Glutamatergic neuron (in vitro differentiated cells): Measurements from ENCODE around the gene LONP2. TPM values are rescaled to one million over a fixed set of nuclear protein-coding genes. Genes with fewer than 3 reads are reported as not detected.
"Not testable (repeated sequence)": the region's sequence is repeated elsewhere in the genome, so short reads cannot be mapped to it uniquely, and the experiment has no call there.

Experiments used
- DNase-seq: peaks from one replicate; pipeline ENCODE4 v3.0.0; 2022
- H3K27ac Mint-ChIP-seq: one replicate; pipeline ENCODE4 v1.8.0; 2020; ENCODE audit warnings: mild to moderate bottlenecking, mixed read lengths, inconsistent platforms; ENCODE audit not compliant: unreplicated experiment
- H3K27me3 Mint-ChIP-seq: one replicate; pipeline ENCODE4 v1.8.0; 2020; ENCODE audit warnings: mild to moderate bottlenecking, moderate library complexity, mixed read lengths, inconsistent platforms; ENCODE audit not compliant: unreplicated experiment
- H3K36me3 Mint-ChIP-seq: one replicate; pipeline ENCODE4 v1.8.0; 2020; ENCODE audit warnings: mild to moderate bottlenecking, mixed read lengths, inconsistent platforms; ENCODE audit not compliant: unreplicated experiment
- H3K4me1 Mint-ChIP-seq: one replicate; pipeline ENCODE4 v1.8.0; 2020; ENCODE audit warnings: mild to moderate bottlenecking, low read depth, mixed read lengths, inconsistent platforms; ENCODE audit not compliant: unreplicated experiment
- H3K4me3 Mint-ChIP-seq: one replicate; pipeline ENCODE4 v1.8.0; 2020; ENCODE audit warnings: mild to moderate bottlenecking, mixed read lengths, inconsistent platforms; ENCODE audit not compliant: unreplicated experiment
- H3K9me3 Mint-ChIP-seq: one replicate; pipeline ENCODE4 v1.8.0; 2020; ENCODE audit warnings: mild to moderate bottlenecking, moderate library complexity, mixed read lengths, inconsistent platforms; ENCODE audit not compliant: unreplicated experiment
- total RNA-seq: library from RNA; stranded (reverse); fragmentation: NEBNext Ultra II Directional; extraction: Animal tissue kit (Norgen Biotek cat#: 25700); gene quantifications from one replicate; pipeline ENCODE4 v1.2.1, GENCODE V29; 2021; ENCODE audit not compliant: unreplicated experiment
- TF ChIP-seq, protein P1 (sequence below): fragments of 200-600 bp; sonication (generic); IDR thresholded peaks from one replicate; pipeline ENCODE4 v1.5.0; 2021; ENCODE audit not compliant: partially characterized antibody, unreplicated experiment

The LONP2 gene
- total RNA-seq, 1 donor from 2014 or later = 57.3 TPM

DNA sequence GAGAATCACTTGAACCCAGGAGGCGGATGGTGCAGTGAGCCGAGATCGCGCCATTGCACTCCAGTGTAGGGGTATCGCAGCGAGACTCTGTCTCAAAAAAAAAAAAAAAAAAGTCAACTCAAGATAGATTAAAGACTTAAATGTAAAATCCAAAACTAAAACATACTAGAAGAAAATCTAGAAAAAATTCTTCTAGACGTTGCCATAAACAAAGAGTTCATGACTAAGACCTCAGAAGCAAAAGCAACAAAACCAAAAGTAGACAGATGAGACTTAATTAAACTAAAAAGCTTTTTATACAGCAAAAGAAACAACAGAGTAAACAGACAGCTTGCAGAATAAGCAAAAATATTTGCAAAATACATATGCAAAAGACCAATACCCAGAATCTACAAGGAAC lies 64.4 kb downstream of the LONP2 start:
- H3K4me3 Mint-ChIP-seq = no peak overlapping the region
- H3K27ac Mint-ChIP-seq = no peak overlapping the region
- DNase-seq = no peak
- peaks cover 56% of the 10 kb centered on the region for H3K36me3 Mint-ChIP-seq
- TF ChIP-seq, protein P1, sequence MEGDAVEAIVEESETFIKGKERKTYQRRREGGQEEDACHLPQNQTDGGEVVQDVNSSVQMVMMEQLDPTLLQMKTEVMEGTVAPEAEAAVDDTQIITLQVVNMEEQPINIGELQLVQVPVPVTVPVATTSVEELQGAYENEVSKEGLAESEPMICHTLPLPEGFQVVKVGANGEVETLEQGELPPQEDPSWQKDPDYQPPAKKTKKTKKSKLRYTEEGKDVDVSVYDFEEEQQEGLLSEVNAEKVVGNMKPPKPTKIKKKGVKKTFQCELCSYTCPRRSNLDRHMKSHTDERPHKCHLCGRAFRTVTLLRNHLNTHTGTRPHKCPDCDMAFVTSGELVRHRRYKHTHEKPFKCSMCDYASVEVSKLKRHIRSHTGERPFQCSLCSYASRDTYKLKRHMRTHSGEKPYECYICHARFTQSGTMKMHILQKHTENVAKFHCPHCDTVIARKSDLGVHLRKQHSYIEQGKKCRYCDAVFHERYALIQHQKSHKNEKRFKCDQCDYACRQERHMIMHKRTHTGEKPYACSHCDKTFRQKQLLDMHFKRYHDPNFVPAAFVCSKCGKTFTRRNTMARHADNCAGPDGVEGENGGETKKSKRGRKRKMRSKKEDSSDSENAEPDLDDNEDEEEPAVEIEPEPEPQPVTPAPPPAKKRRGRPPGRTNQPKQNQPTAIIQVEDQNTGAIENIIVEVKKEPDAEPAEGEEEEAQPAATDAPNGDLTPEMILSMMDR = no peak
- H3K4me1 Mint-ChIP-seq = peaks cover 3% of the 10 kb centered on the region
- peaks cover 20% of the 10 kb centered on the region for H3K9me3 Mint-ChIP-seq
- peaks cover 2% of the 10 kb centered on the region for H3K27me3 Mint-ChIP-seq

DNA sequence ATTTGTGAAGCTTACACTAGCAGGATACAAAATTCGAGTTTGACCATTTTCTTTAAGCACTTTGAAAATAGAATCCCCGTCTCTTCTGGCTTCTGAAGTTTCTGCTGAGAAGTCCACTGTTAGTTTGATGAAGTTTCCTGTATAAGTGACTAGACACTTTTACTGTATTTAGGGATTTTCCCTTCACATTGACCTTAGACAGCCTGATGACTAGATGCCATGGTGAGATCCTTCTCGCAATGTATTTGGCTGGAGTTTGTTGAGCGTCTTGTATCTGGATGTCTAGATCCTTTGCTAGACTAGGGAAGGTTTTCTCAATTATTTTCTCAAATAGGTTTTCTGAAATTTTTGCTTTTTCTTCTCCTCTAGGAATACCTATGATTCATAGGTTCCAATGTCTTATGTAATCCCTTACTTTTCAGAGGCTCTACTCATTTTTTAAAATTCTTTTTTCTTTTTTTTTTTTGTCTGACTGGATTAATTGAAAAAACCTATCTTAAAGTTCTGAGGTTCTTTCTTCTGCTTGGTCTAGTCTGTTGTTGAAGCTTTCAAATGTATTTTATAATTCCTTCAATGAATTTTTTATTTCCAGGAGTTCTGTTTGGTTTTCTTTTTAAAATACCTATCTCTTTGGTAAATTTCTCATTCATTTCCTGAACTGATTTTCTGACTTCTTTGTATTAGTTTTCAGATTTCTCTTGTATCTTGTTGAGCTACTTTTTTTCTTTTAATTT lies 67.0 kb downstream of the LONP2 start:
- DNase-seq = no peak
- H3K4me3 Mint-ChIP-seq = no peak overlapping the region
- TF ChIP-seq, protein P1 = no peak
- H3K9me3 Mint-ChIP-seq = peaks cover 27% of the 10 kb centered on the region
- peaks cover 69% of the 10 kb centered on the region for H3K36me3 Mint-ChIP-seq
- H3K27me3 Mint-ChIP-seq = peaks cover 8% of the 10 kb centered on the region
- H3K27ac Mint-ChIP-seq = no peak overlapping the region
- peaks cover 3% of the 10 kb centered on the region for H3K4me1 Mint-ChIP-seq

DNA sequence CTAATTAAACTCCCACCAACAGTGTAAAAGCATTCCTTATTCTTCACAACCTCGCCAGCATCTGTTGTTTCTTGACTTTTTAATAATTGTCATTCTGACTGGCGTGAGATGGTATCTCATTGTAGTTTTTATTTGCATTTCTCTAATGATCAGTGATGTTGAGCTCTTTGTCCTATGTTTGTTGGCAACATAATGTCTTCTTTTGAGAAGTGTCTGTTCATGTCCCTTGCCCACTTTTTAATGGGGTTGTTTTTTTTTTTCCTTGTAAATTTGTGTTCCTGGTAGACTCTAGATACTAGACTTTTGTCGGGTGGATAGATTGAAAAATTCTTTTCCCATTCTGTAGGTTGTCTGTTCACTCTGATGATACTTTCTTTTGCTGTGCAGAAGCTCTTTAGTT lies 69.8 kb downstream of the LONP2 start:
- Mint-ChIP-seq H3K9me3 (peaks cover 22% of the 10 kb centered on the region), H3K36me3 (peaks cover 51% of the 10 kb centered on the region)
- not testable (repeated sequence) for DNase-seq, H3K27ac Mint-ChIP-seq, H3K4me1 Mint-ChIP-seq, H3K27me3 Mint-ChIP-seq, H3K4me3 Mint-ChIP-seq

DNA sequence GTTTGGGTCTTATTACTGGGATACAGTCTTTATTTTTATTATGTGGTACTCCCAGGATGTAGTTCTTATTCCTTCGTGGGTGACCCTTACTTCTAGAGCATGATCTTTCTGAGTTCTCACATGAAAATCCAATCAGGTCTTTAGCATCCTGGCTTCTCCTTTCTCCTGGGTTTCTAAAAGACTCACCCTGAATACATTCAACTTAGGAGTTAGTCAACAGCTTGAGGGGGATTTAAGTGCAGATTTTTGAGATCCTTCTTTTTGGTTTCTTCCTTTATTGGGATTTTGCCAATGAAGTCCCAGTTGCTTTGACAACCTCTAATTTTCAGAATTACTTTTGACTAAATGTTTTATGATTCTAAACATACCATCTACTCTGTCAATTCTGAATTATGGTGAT lies 72.9 kb downstream of the LONP2 start:
- no peak for DNase-seq
- no peak overlapping the region for H3K27ac Mint-ChIP-seq
- TF ChIP-seq, protein P1 = no peak
- H3K27me3 Mint-ChIP-seq = peaks cover 7% of the 10 kb centered on the region
- peaks cover 9% of the 10 kb centered on the region for H3K9me3 Mint-ChIP-seq
- no peak overlapping the region for H3K4me3 Mint-ChIP-seq
- H3K36me3 Mint-ChIP-seq = peaks cover 27% of the 10 kb centered on the region
- H3K4me1 Mint-ChIP-seq = no peaks in the 10 kb centered on the region

DNA sequence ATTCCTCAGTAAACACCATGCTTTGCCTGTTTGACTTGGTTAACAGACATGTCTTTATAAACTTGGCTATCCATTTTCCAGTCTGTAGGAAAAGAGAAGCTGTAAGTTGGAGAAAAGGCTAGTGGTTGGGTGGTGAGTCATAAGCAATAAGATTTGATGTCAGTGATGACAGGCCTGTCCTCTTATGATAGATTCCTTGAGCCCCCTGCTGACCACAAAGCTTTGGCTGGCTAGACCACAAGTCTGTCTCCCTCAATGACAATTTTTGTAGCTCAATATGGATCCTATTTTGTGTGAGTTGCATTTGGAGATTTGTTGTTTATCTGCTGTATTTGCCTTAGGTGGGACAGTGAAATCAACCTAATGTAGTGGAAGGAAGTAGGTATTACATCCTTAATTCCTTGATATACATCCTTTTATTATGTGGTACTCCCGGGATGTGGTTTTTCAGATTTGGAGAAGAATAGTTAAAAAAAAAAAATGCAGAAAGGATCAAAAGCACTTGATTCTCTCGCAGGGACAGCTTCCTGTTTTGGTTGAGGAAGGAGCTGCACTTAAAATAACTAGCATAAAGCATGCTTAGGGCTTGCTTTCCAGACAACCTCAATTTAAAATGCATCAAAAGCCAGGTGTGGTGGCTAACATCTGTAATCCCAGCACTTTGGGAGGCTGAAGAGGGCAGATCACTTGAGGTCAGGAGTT lies 73.7 kb downstream of the LONP2 start:
- H3K4me3 Mint-ChIP-seq = no peak overlapping the region

More for the DNA sequence above, 73.7 kb downstream of the LONP2 start:
- Mint-ChIP-seq H3K36me3 (peaks cover 20% of the 10 kb centered on the region), H3K4me1 (no peaks in the 10 kb centered on the region), H3K27ac (no peak overlapping the region), H3K27me3 (peaks cover 7% of the 10 kb centered on the region), H3K9me3 (peaks cover 9% of the 10 kb centered on the region)
- TF ChIP-seq, protein P1 = no peak
- no peak for DNase-seq
